ENCODE results near the gene KIF12.
A peak's percentile ranks its signal among the peaks of the same experiment; 100 is the strongest.

The KIF12 gene

GRCh38 chr9:114112778-114113584 lies 13.9 kb upstream of the KIF12 start:
- FAIRE-seq, result no peak
- no peak for TF ChIP-seq POLR2AphosphoS5 (IDR thresholded peaks at IDR 0.05; ENCODE audit: low read depth, low read length)
- no peak for TF ChIP-seq POLR2A (IDR thresholded peaks at IDR 0.05; ENCODE audit: low read depth, low read length)
- no peak for TF ChIP-seq TAF1 (IDR thresholded peaks at IDR 0.05; ENCODE audit: borderline replicate concordance, low read depth, low read length)
- DNase-seq (ENCODE audit: insufficient read length), result no peak

GRCh38 chr9:114112325-114112724 lies 13.2 kb upstream of the KIF12 start:
- FAIRE-seq, result no peak
- TF ChIP-seq POLR2AphosphoS5 (IDR thresholded peaks at IDR 0.05; ENCODE audit: low read depth, low read length), result no peak
- TF ChIP-seq TAF1 (IDR thresholded peaks at IDR 0.05; ENCODE audit: borderline replicate concordance, low read depth, low read length), result no peak
- TF ChIP-seq POLR2A (IDR thresholded peaks at IDR 0.05; ENCODE audit: low read depth, low read length), result no peak
- DNase-seq (ENCODE audit: insufficient read length), result no peak

DNA sequence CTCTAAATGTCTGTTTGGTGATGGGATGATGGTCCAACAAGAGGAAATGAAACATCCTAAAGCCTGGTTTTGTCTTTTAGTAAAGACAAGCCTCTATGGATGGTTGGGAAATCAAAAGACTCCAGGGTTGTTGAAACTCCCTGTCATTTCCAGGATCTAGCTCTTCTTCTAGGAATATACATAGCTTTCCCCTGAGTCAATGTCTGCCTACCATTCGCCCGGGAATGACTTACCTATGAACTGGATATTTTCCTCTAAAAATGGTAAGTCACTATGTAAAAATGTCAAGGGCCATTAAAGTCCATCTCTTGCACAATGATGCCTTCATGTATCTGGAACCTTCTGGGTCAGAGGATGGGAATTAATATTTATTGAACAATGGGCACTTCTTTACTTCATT lies 11.1 kb upstream of the KIF12 start:
- DNase-seq (ENCODE audit: insufficient read length), result no peak
- TF ChIP-seq POLR2A (IDR thresholded peaks at IDR 0.05; ENCODE audit: low read depth, low read length), result no peak
- no peak for TF ChIP-seq POLR2AphosphoS5 (IDR thresholded peaks at IDR 0.05; ENCODE audit: low read depth, low read length)
- no peak for TF ChIP-seq TAF1 (IDR thresholded peaks at IDR 0.05; ENCODE audit: borderline replicate concordance, low read depth, low read length)
- no peak for FAIRE-seq

- FAIRE-seq, result no peak
- no peak for DNase-seq (ENCODE audit: insufficient read length)
- TF ChIP-seq POLR2A (IDR thresholded peaks at IDR 0.05; ENCODE audit: low read depth, low read length) (no peak), POLR2AphosphoS5 (IDR thresholded peaks at IDR 0.05; ENCODE audit: low read depth, low read length) (no peak), TAF1 (IDR thresholded peaks at IDR 0.05; ENCODE audit: borderline replicate concordance, low read depth, low read length) (no peak)
Observed at GRCh38 chr9:114109124-114109523, 10.0 kb upstream of the KIF12 start.

DNA sequence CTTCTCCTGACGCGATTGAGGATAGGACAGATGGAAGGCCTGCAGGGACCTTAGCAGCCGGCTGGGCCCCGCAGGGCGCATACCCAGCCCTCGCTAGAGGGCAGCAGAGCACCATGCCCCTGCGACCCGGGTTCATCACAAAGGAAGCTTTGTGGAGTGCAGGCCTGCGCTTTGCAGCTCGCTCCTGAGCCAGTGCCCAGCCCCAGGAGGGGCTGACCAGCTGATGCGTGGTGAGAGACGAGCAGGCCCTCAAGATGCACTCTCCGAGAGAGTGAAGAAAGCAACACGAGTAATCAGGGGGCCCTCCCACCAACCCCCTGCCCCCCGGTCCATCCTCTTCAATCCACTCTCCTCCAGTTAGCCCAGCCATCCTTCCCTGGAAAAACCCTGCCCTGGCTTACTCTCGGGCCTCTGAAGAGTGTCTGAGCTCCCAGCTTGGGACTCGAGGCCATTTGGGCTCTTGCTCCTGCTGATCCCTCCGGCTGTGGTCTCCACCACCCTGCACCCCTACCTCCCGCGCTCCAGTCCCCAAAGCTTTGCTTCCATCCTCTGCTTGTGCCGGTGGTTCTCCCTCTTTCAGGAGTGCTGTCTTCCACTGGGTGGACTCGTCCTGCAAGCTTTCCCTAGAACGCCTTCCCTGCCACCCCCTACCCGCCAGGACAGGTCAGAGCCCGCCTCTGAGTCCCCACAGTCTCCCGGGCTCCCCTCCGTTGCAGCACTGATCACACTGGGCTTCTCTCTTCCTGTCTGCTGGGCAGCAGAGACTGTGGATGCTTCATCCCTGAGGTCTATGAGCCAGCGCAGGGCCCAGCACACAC lies 9.1 kb upstream of the KIF12 start:
- DNase-seq (ENCODE audit: insufficient read length), result peak; percentile 53
- FAIRE-seq, result peak; percentile 46
- TF ChIP-seq POLR2A (IDR thresholded peaks at IDR 0.05; ENCODE audit: low read depth, low read length), result no peak
- TF ChIP-seq TAF1 (IDR thresholded peaks at IDR 0.05; ENCODE audit: borderline replicate concordance, low read depth, low read length), result no peak
- TF ChIP-seq POLR2AphosphoS5 (IDR thresholded peaks at IDR 0.05; ENCODE audit: low read depth, low read length), result no peak

- no peak for TF ChIP-seq POLR2A (IDR thresholded peaks at IDR 0.05; ENCODE audit: low read depth, low read length)
- TF ChIP-seq POLR2AphosphoS5 (IDR thresholded peaks at IDR 0.05; ENCODE audit: low read depth, low read length), result no peak
- no peak for TF ChIP-seq TAF1 (IDR thresholded peaks at IDR 0.05; ENCODE audit: borderline replicate concordance, low read depth, low read length)
Observed at GRCh38 chr9:114107286-114108001, 8.4 kb upstream of the KIF12 start.

GRCh38 chr9:114105236-114105635 lies 6.1 kb upstream of the KIF12 start:
- DNase-seq (ENCODE audit: insufficient read length) (no peak), FAIRE-seq (no peak)
- TF ChIP-seq POLR2A (IDR thresholded peaks at IDR 0.05; ENCODE audit: low read depth, low read length) (no peak), TAF1 (IDR thresholded peaks at IDR 0.05; ENCODE audit: borderline replicate concordance, low read depth, low read length) (no peak), POLR2AphosphoS5 (IDR thresholded peaks at IDR 0.05; ENCODE audit: low read depth, low read length) (no peak)

More at GRCh38 chr9:114107286-114108001, 8.4 kb upstream of the KIF12 start:
- DNase-seq (ENCODE audit: insufficient read length), result no peak
- FAIRE-seq, result no peak

DNA sequence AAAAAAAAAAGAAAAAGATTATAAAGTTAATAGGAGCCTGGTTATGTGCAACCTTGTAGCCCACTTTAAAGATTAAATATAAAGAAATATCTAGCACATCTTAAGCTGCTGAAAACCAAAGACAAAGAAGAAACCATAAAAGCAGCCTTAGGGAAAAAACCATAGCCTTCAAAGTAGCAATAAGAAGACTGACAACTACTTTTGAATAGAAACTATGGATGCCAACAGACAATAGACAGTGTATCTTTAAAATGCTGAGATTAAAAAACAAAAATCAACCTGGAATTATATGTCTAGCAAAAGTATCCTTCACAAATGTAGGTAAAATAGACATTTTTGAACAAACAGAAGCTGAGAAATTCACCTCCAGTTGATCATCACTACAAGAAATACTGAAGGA lies 3.4 kb upstream of the KIF12 start:
- TF ChIP-seq TAF1 (IDR thresholded peaks at IDR 0.05; ENCODE audit: borderline replicate concordance, low read depth, low read length) (no peak), POLR2A (IDR thresholded peaks at IDR 0.05; ENCODE audit: low read depth, low read length) (no peak), POLR2AphosphoS5 (IDR thresholded peaks at IDR 0.05; ENCODE audit: low read depth, low read length) (no peak)
- no peak for DNase-seq (ENCODE audit: insufficient read length)
- no peak for FAIRE-seq

GRCh38 chr9:114100536-114100935 lies 1.4 kb upstream of the KIF12 start:
- DNase-seq (ENCODE audit: insufficient read length), result no peak
- TF ChIP-seq POLR2A (IDR thresholded peaks at IDR 0.05; ENCODE audit: low read depth, low read length) (no peak), POLR2AphosphoS5 (IDR thresholded peaks at IDR 0.05; ENCODE audit: low read depth, low read length) (no peak), TAF1 (IDR thresholded peaks at IDR 0.05; ENCODE audit: borderline replicate concordance, low read depth, low read length) (no peak)
- FAIRE-seq, result no peak

GRCh38 chr9:114099669-114100270 lies 678 bp upstream of the KIF12 start:
- DNase-seq (ENCODE audit: insufficient read length) (no peak), FAIRE-seq (no peak)
- no peak for TF ChIP-seq TAF1 (IDR thresholded peaks at IDR 0.05; ENCODE audit: borderline replicate concordance, low read depth, low read length)
- no peak for TF ChIP-seq POLR2A (IDR thresholded peaks at IDR 0.05; ENCODE audit: low read depth, low read length)
- no peak for TF ChIP-seq POLR2AphosphoS5 (IDR thresholded peaks at IDR 0.05; ENCODE audit: low read depth, low read length)

Measured in GM12892 (cell line).